K562 (cell line): Measurements from ENCODE around the gene HIGD1C. TPM values are rescaled to one million over a fixed set of nuclear protein-coding genes. Genes with fewer than 3 reads are reported as not detected.

ENCODE experiments used
- ATAC-seq: fragments of 200-7000 bp; cut with Tn5 transposase; 3 replicates; pipeline ENCODE4 v1.9.1; 2020; ENCODE audit warnings: moderate library complexity
- BruUV-seq: library from RNA; stranded (reverse); fragments of 400-500 nt; replicated peaks from 2 replicates; lab custom pipeline; 2021; lab: Mats Ljungman, UMichigan
- CTCF ChIA-PET: fragments of 300-600 bp; formaldehyde crosslinking; extraction: SDS; loops from one replicate; lab custom pipeline; 2021; ENCODE audit warnings: low intra/inter-chr PET ratio; lab: Yijun Ruan, JAX
- POLR2A ChIA-PET: fragments of 300-600, 350-650 bp; sonication (Branson Sonifier 250); formaldehyde crosslinking; extraction: SDS; loops from one replicate; lab custom pipeline; 2021; ENCODE audit warnings: antibody characterized with exemption, inconsistent platforms; lab: Yijun Ruan, JAX
- DNase-seq, 4 experiments: peaks; one replicate each; pipeline versions ENCODE4 v3.0.0 to v3.0.0-alpha.2; 2011 to 2018; ENCODE audit warnings: low spot score in 3 of 4, mixed read lengths in 3 of 4; ENCODE audit errors: extremely low read depth in 1 of 4
- FAIRE-seq: peaks from 2 replicates; lab custom pipeline; 2011; peaks lifted over from hg19 to GRCh38; lab: Jason Lieb, UNC
- H2AFZ ChIP-seq: 2 replicates; pipeline ENCODE4 v1.6.0; 2011; ENCODE audit warnings: low read depth, low read length, control low read depth, inconsistent platforms
- H3K27ac ChIP-seq: fragments of 200-600 bp; 3 replicates; pipeline ENCODE4 v1.8.0; 2011; ENCODE audit warnings: low read depth, mild to moderate bottlenecking, control low read depth, inconsistent platforms, low read length, moderate library complexity, mixed read lengths; ENCODE audit errors: extremely low read depth
- H3K27me3 ChIP-seq, 2 experiments: fragments of 300-600 bp in 1 of 2; 2 replicates in 1 of 2; 3 replicates in 1 of 2; pipeline versions ENCODE4 v1.6.0 to v1.8.0; 2011; ENCODE audit warnings: inconsistent platforms in 2 of 2, low read length in 2 of 2, mild to moderate bottlenecking in 1 of 2, mixed read lengths in 1 of 2, moderate library complexity in 1 of 2; ENCODE audit not compliant: control insufficient read depth in 2 of 2, insufficient read depth in 2 of 2
- H3K36me3 ChIP-seq: fragments of 300-600 bp; 3 replicates; pipeline ENCODE4 v1.8.0; 2011; ENCODE audit warnings: mild to moderate bottlenecking, low read length, inconsistent platforms; ENCODE audit not compliant: control insufficient read depth, insufficient read depth
- H3K4me1 ChIP-seq, 2 experiments: fragments of 200-600 bp in 1 of 2; replicated peaks in 1 of 2; 2 replicates in 1 of 2; 3 replicates in 1 of 2; pipeline versions ENCODE4 v1.5.1 to v1.8.0; 2011; ENCODE audit warnings: inconsistent platforms in 2 of 2, low read length in 2 of 2, mild to moderate bottlenecking in 1 of 2, mixed read lengths in 1 of 2, moderate library complexity in 1 of 2; ENCODE audit not compliant: control insufficient read depth in 2 of 2, insufficient read depth in 2 of 2
- H3K4me2 ChIP-seq: 2 replicates; pipeline ENCODE4 v1.6.1; 2011; ENCODE audit warnings: low read length, control low read depth, inconsistent platforms, mixed read lengths; ENCODE audit not compliant: insufficient read depth
- H3K4me3 ChIP-seq: fragments of 200-600 bp; sonication (generic), shearing (Covaris generic); 2 replicates; pipeline ENCODE4 v1.5.1; 2016; ENCODE audit warnings: control low read depth, inconsistent platforms
- H3K79me2 ChIP-seq: fragments of 200-600 bp; 3 replicates; pipeline ENCODE4 v1.8.0; 2011; ENCODE audit warnings: low read length, inconsistent platforms; ENCODE audit not compliant: control insufficient read depth, insufficient read depth
- H3K9ac ChIP-seq, 2 experiments: 2 replicates each; pipeline versions ENCODE4 v1.6.0 to v1.6.1; 2011; ENCODE audit warnings: low read depth in 2 of 2, low read length in 2 of 2, control low read depth in 1 of 2, inconsistent platforms in 1 of 2, mild to moderate bottlenecking in 1 of 2, mixed read lengths in 1 of 2; ENCODE audit not compliant: insufficient read depth in 1 of 2
- H3K9me1 ChIP-seq: one replicate; pipeline ENCODE4 v1.6.0; 2011; ENCODE audit warnings: inconsistent platforms, mild to moderate bottlenecking, low read length, moderate library complexity; ENCODE audit not compliant: control insufficient read depth, insufficient read depth
- H3K9me3 ChIP-seq: replicated peaks from 2 replicates; pipeline ENCODE4 v1.5.1; 2011; ENCODE audit warnings: low read depth, low read length, inconsistent platforms; ENCODE audit not compliant: control insufficient read depth, insufficient read depth
- H4K20me1 ChIP-seq: replicated peaks from 2 replicates; pipeline ENCODE4 v1.6.1; 2011; ENCODE audit warnings: low read length, inconsistent platforms, mixed read lengths; ENCODE audit not compliant: control insufficient read depth, insufficient read depth
- ARID2 ChIP-seq: fragments of 450-650 bp; IDR thresholded peaks from 2 replicates; pipeline ENCODE4 v1.6.1; 2017; ENCODE audit warnings: antibody characterized with exemption, mild to moderate bottlenecking
- FUS ChIP-seq: fragments of 200-400 bp; formaldehyde crosslinking; optimal IDR thresholded peaks from 2 replicates; pipeline ENCODE3; 2017; ENCODE audit warnings: low read depth, low read length
- HDAC1 ChIP-seq, 2 experiments: fragments of 450-650 bp; IDR thresholded peaks; 2 replicates each; pipeline ENCODE4 v1.6.1; 2016 to 2017; ENCODE audit warnings: inconsistent platforms in 1 of 2, mild to moderate bottlenecking in 1 of 2, moderate library complexity in 1 of 2
- MYNN ChIP-seq, 2 experiments: sonication (generic); formaldehyde crosslinking in 1 of 2; IDR thresholded peaks; 2 replicates each; pipeline versions ENCODE4 v1.5.0 to v1.6.1; 2016 to 2020; ENCODE audit warnings: antibody characterized with exemption in 1 of 2, missing genetic modification reagents in 1 of 2
- NCOA6 ChIP-seq: fragments of 450-650 bp; IDR thresholded peaks from 2 replicates; pipeline ENCODE4 v1.6.1; 2017; ENCODE audit warnings: mild to moderate bottlenecking
- NFATC3 ChIP-seq: fragments of 450-650 bp; IDR thresholded peaks from 2 replicates; pipeline ENCODE4 v1.6.1; 2017; ENCODE audit warnings: mild to moderate bottlenecking
- POLR2AphosphoS5 ChIP-seq: IDR thresholded peaks from 2 replicates; pipeline ENCODE4 v1.6.1; 2011; ENCODE audit warnings: mild to moderate bottlenecking, low read depth, low read length, moderate library complexity; ENCODE audit not compliant: control insufficient read depth, insufficient read depth
- ZNF324 ChIP-seq: fragments of 250-450 bp; sonication (Bioruptor Pico); IDR thresholded peaks from 2 replicates; pipeline ENCODE4 v1.4.0; 2020; ENCODE audit warnings: mild to moderate bottlenecking
- ZNF57 ChIP-seq: fragments of 450-650 bp; formaldehyde crosslinking; IDR thresholded peaks from 2 replicates; pipeline ENCODE4 v1.4.0; 2020; ENCODE audit warnings: mild to moderate bottlenecking, moderate library complexity
- WGBS: fragments of 100-300 bp; shearing (Covaris generic); methylation state at CpG from one replicate; pipeline ENCODE4 v1.1.6; 2016; ENCODE audit warnings: low coverage, mixed read lengths; ENCODE audit not compliant: insufficient coverage; ENCODE audit errors: missing lambda C conversion rate; 5-methylcytosine and 5-hydroxymethylcytosine counted together
- in situ Hi-C: fragments of 300-500 bp; cut with MboI; formaldehyde crosslinking; loops from 4 replicates; pipeline ENCODE4 v1.15.0; 2018; ENCODE audit warnings: inconsistent platforms, mixed read lengths
- intact Hi-C: fragments of 100-400 bp; cut with micrococcal nuclease; formaldehyde crosslinking; loops from 2 replicates; pipeline ENCODE4 v1.14.2; 2022
- polyA plus RNA-seq, 8 experiments: library from polyadenylated mRNA; depleted of rRNA in 4 of 8; stranded (reverse) in 5 of 8; unstranded in 3 of 8; fragments of >200 nt; fragmentation: Nextera tagmentation in 2 of 8; fragmentation: Illumina TruSeq in 1 of 8; extraction: Ambion mirVana in 2 of 8; extraction: Trizol in 1 of 8; gene quantifications; 2 replicates each; pipeline versions ENCODE4 v1.2.1 to v1.2.3, GENCODE V29; 2011 to 2014; ENCODE audit warnings: inconsistent platforms in 1 of 8, missing spikeins in 1 of 8
- total RNA-seq, 7 experiments: library from RNA; depleted of rRNA in 6 of 7; stranded (reverse); fragments of >200 nt in 6 of 7; fragmentation: Illumina TruSeq in 2 of 7; extraction: Trizol in 2 of 7; gene quantifications; 2 replicates each; pipeline versions ENCODE4 v1.2.1 to v1.2.3, GENCODE V29; 2011 to 2021; ENCODE audit warnings: low replicate concordance in 1 of 7
- TF ChIP-seq, protein P1 (sequence below): fragments of 200-400 bp; formaldehyde crosslinking; IDR thresholded peaks from 2 replicates; pipeline ENCODE4 v1.6.1; 2017; ENCODE audit warnings: mild to moderate bottlenecking, low read depth, low read length, moderate library complexity
- TF ChIP-seq, protein P2 (sequence below): fragments of 250-450 bp; sonication (Bioruptor Pico); IDR thresholded peaks from 2 replicates; pipeline ENCODE4 v1.4.0; 2020; ENCODE audit warnings: borderline replicate concordance
- TF ChIP-seq, protein P3 (sequence below): IDR thresholded peaks from 3 replicates; pipeline ENCODE4 v1.6.1; 2011; ENCODE audit warnings: borderline replicate concordance, mild to moderate bottlenecking; ENCODE audit not compliant: insufficient read length, insufficient read depth
- TF ChIP-seq, protein P4 (sequence below), 2 experiments: fragments of 450-650 bp in 1 of 2; sonication (generic) in 1 of 2; formaldehyde crosslinking in 1 of 2; IDR thresholded peaks in 1 of 2; conservative IDR thresholded peaks in 1 of 2; 2 replicates each; pipeline versions ENCODE4 v1.6.1 to v1.8.1; 2016 to 2023; ENCODE audit warnings: mild to moderate bottlenecking in 2 of 2, moderate library complexity in 2 of 2, inconsistent platforms in 1 of 2, missing genetic modification reagents in 1 of 2
- TF ChIP-seq, protein P5 (sequence below): fragments of 450-650 bp; IDR thresholded peaks from 2 replicates; pipeline ENCODE4 v1.6.1; 2016; ENCODE audit warnings: antibody characterized with exemption

HIGD1C gene
- total and polyA plus RNA-seq, 9 of the 15 experiments (the other 6 are each of a cell fraction or from before 2014, with no cell fraction given): not detected

DNA sequence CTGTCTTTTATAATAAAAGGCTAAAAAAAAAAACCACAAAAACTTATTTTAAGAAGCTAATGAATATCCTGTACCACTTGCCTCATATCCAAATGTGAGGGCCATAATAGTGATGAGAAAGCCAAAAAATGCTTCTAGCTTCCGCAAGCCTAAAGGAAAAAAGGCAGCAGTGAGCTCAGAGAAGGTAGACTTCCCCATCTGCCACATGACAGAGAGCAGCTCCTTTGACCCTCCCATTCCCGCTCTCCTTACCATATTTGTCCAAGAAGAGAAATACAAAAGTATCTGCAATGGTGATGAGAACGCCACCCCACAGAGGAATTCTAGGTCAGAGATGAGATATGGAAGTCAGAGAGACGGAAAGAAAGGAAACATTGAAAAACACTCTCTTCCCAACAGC lies 46.7 kb downstream of the HIGD1C start (continued):
- TF ChIP-seq, protein P1, sequence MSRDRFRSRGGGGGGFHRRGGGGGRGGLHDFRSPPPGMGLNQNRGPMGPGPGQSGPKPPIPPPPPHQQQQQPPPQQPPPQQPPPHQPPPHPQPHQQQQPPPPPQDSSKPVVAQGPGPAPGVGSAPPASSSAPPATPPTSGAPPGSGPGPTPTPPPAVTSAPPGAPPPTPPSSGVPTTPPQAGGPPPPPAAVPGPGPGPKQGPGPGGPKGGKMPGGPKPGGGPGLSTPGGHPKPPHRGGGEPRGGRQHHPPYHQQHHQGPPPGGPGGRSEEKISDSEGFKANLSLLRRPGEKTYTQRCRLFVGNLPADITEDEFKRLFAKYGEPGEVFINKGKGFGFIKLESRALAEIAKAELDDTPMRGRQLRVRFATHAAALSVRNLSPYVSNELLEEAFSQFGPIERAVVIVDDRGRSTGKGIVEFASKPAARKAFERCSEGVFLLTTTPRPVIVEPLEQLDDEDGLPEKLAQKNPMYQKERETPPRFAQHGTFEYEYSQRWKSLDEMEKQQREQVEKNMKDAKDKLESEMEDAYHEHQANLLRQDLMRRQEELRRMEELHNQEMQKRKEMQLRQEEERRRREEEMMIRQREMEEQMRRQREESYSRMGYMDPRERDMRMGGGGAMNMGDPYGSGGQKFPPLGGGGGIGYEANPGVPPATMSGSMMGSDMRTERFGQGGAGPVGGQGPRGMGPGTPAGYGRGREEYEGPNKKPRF: no peak
- TF ChIP-seq, protein P2, sequence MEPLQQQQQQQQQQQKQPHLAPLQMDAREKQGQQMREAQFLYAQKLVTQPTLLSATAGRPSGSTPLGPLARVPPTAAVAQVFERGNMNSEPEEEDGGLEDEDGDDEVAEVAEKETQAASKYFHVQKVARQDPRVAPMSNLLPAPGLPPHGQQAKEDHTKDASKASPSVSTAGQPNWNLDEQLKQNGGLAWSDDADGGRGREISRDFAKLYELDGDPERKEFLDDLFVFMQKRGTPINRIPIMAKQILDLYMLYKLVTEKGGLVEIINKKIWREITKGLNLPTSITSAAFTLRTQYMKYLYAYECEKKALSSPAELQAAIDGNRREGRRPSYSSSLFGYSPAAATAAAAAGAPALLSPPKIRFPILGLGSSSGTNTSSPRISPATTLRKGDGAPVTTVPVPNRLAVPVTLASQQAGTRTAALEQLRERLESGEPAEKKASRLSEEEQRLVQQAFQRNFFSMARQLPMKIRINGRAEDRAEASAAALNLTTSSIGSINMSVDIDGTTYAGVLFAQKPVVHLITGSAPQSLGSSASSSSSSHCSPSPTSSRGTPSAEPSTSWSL (CRISPR knock-in tag): no peak

DNA sequence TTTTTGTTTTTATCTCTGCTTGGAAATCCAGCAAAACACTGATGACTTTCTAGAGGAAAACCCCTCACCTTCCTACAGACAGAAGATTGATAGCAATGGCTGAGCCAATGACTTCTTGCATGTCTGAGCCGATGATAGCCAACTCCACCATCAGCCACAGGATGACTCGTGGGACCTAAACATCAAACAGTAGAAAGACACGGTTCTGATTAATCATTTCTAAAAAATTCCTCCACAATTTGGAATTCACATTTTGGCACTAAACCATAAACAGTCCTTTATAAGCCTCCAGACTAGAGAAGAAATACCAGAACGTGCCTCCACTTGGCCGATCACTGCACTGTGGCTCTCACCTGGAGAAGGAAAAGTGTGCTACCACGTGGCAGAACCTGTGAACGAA lies 47.9 kb downstream of the HIGD1C start:
- ATAC-seq: no peak
- POLR2A ChIA-PET: no interaction called here
- in situ Hi-C loops: no loop called here
- Histone ChIP-seq H3K9ac (no peak overlapping the region), H3K27ac (no peak overlapping the region), H3K4me1 (peaks cover 5 to 6% of the 10 kb centered on the region in 2 experiments; a peak in 3 of 5 replicates), H3K4me3 (no peak overlapping the region), H4K20me1 (no peaks in the 10 kb centered on the region), H3K27me3 (no peaks in the 10 kb centered on the region), H3K9me1 (no peaks in the 10 kb centered on the region), H3K79me2 (no peaks in the 10 kb centered on the region; the same call in 2 of the 3 replicates), H3K4me2 (no peak overlapping the region), H2AFZ (no peak overlapping the region), H3K36me3 (peaks cover 63% of the 10 kb centered on the region), H3K9me3 (no peaks in the 10 kb centered on the region)
- no peak for DNase-seq
- WGBS: 82% methylated on average over 7 of the region's 7 CpGs
- intact Hi-C loops: no loop called here
- FAIRE-seq: no peak
- no TSS peak for BruUV-seq
- CTCF ChIA-PET: no interaction called here
- TF ChIP-seq ZNF57 (CRISPR knock-in tag): no peak
- TF ChIP-seq NCOA6: no peak
- TF ChIP-seq, protein P3, sequence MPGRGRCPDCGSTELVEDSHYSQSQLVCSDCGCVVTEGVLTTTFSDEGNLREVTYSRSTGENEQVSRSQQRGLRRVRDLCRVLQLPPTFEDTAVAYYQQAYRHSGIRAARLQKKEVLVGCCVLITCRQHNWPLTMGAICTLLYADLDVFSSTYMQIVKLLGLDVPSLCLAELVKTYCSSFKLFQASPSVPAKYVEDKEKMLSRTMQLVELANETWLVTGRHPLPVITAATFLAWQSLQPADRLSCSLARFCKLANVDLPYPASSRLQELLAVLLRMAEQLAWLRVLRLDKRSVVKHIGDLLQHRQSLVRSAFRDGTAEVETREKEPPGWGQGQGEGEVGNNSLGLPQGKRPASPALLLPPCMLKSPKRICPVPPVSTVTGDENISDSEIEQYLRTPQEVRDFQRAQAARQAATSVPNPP: no peak
- no peak for TF ChIP-seq NFATC3
- no peak for TF ChIP-seq FUS
- TF ChIP-seq MYNN (IDR thresholded peaks at IDR 0.05): no peak
- TF ChIP-seq MYNN (CRISPR knock-in tag; IDR thresholded peaks at IDR 0.05): no peak
- TF ChIP-seq POLR2AphosphoS5: no peak
- TF ChIP-seq, protein P4, sequence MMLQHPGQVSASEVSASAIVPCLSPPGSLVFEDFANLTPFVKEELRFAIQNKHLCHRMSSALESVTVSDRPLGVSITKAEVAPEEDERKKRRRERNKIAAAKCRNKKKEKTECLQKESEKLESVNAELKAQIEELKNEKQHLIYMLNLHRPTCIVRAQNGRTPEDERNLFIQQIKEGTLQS (IDR thresholded peaks at IDR 0.05): no peak
- TF ChIP-seq, protein P4 (CRISPR knock-in tag; conservative IDR thresholded peaks at IDR 0.05): no peak
- TF ChIP-seq HDAC1 (IDR thresholded peaks at IDR 0.05): no peak
- TF ChIP-seq ZNF324 (CRISPR knock-in tag): no peak
- TF ChIP-seq ARID2: no peak
- TF ChIP-seq, protein P5, sequence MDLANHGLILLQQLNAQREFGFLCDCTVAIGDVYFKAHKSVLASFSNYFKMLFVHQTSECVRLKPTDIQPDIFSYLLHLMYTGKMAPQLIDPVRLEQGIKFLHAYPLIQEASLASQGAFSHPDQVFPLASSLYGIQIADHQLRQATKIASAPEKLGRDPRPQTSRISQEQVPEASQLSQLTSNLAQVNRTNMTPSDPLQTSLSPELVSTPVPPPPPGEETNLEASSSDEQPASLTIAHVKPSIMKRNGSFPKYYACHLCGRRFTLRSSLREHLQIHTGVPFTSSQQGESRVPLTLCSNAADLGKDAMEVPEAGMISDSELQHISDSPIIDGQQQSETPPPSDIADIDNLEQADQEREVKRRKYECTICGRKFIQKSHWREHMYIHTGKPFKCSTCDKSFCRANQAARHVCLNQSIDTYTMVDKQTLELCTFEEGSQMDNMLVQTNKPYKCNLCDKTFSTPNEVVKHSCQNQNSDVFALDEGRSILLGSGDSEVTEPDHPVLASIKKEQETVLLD: no peak
